Measurements from ENCODE around the gene POFUT2.

DNA sequence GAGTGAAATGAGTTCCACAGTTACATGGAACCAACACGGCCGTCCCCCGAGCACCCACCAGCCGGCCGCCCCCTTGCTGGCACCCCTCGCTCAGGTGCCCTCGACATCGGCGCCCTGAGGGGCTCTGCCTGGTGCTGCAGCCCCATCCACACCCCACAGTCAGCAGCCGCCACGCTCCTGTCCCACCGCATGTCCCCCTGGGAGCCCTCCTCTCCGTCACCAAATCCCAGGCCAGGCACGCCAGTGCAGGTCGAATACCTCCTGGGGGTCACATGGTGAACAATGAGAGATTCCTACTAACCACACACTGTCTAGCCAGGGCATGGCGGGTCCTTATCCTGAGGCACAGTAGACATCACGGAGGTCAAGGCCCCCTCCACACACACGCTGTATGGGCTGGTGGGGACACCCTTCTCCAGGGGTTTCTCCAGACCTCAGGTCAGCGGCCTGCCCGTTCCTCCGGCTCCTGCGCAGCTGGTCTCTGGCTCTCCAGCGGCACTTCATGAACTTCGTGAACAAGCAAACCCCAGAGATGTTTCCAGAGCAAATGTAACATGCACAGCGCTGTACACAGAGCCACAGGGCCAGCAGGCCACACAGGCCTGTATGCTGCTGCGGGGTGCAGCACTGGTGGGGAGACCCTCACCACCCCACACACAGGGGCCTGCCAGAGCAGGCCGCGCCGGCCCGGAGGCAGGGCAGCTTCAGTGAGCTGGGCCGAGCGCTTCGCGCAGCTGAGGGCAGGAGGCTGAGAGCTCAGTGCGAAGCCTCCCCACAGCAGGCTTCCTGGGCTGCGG is 21.8 kb downstream of the POFUT2 start:
- TF ChIP-seq, protein P1, sequence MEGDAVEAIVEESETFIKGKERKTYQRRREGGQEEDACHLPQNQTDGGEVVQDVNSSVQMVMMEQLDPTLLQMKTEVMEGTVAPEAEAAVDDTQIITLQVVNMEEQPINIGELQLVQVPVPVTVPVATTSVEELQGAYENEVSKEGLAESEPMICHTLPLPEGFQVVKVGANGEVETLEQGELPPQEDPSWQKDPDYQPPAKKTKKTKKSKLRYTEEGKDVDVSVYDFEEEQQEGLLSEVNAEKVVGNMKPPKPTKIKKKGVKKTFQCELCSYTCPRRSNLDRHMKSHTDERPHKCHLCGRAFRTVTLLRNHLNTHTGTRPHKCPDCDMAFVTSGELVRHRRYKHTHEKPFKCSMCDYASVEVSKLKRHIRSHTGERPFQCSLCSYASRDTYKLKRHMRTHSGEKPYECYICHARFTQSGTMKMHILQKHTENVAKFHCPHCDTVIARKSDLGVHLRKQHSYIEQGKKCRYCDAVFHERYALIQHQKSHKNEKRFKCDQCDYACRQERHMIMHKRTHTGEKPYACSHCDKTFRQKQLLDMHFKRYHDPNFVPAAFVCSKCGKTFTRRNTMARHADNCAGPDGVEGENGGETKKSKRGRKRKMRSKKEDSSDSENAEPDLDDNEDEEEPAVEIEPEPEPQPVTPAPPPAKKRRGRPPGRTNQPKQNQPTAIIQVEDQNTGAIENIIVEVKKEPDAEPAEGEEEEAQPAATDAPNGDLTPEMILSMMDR (conservative IDR thresholded peaks at IDR 0.05; ENCODE audit: low read depth, low read length) = no peak
- TF ChIP-seq EZH2 (IDR thresholded peaks at IDR 0.05; ENCODE audit: low read length, unreplicated experiment) = no peak
- TF ChIP-seq EZH2phosphoT487 (IDR thresholded peaks at IDR 0.05; ENCODE audit: borderline replicate concordance, low read length) = no peak

Measured in PC-3 (cell line).